Heart right ventricle (tissue), 16 donors: ENCODE data around the gene COMMD9. TPM values are rescaled to one million over a fixed set of nuclear protein-coding genes. Genes with fewer than 3 reads are reported as not detected.
A peak's percentile ranks its signal among the peaks of the same experiment; 100 is the strongest.

Experiments used
- ATAC-seq, 8 donors: fragments of 200-7000 bp; cut with Tn5 transposase; one replicate each; pipeline ENCODE4 v1.9.1; 2020; ENCODE audit warnings: mild to moderate bottlenecking in 8 of 8, moderate library complexity in 8 of 8, moderate number of reproducible peaks in 1 of 8
- DNase-seq, 2 donors: peaks; one replicate each; pipeline ENCODE4 v3.0.0-alpha.2; 2020
- H3K27ac ChIP-seq, 10 donors: fragments of 200-600 bp; sonication (generic) in 2 of 10; one replicate each; pipeline versions ENCODE4 v1.5.0 to v1.8.0; 2020 to 2022; ENCODE audit warnings: mild to moderate bottlenecking in 3 of 10
- H3K27me3 ChIP-seq, 7 donors: fragments of 200-600 bp; one replicate each; pipeline ENCODE4 v1.8.0; 2021 to 2022; ENCODE audit warnings: mild to moderate bottlenecking in 2 of 7
- H3K36me3 ChIP-seq, 9 donors: fragments of 200-600 bp; sonication (generic) in 1 of 9; one replicate each; pipeline versions ENCODE4 v1.5.0 to v1.8.0; 2020 to 2022; ENCODE audit warnings: mild to moderate bottlenecking in 2 of 9
- H3K4me1 ChIP-seq, 9 donors: fragments of 200-600 bp; sonication (generic) in 1 of 9; one replicate each; pipeline versions ENCODE4 v1.5.0 to v1.8.0; 2020 to 2022; ENCODE audit warnings: mild to moderate bottlenecking in 4 of 9
- H3K4me3 ChIP-seq, 10 donors: fragments of 200-600 bp; sonication (generic) in 2 of 10; one replicate each; pipeline versions ENCODE4 v1.5.0 to v1.8.0; 2020 to 2022; ENCODE audit warnings: mild to moderate bottlenecking in 7 of 10, moderate library complexity in 2 of 10
- H3K9me3 ChIP-seq, 11 donors: fragments of 200-600 bp in 10 of 11; sonication (generic) in 2 of 11; one replicate each; pipeline versions ENCODE4 v1.5.0 to v1.8.0; 2013 to 2022; ENCODE audit warnings: mild to moderate bottlenecking in 2 of 11, control low read depth in 1 of 11, moderate library complexity in 1 of 11
- WGBS, 2 donors: extraction: QIAGEN DNeasy Blood & Tissue Kit; methylation state at CpG; one replicate each; pipeline ENCODE4 v1.1.7; 2013; ENCODE audit warnings: inconsistent platforms in 1 of 2; 5-methylcytosine and 5-hydroxymethylcytosine counted together
- intact Hi-C, 10 donors: fragments of 100-400 bp; cut with DNase I; formaldehyde crosslinking; loops; one replicate each; pipeline versions ENCODE4 v1.11.1 to v1.14.2; 2022
- polyA plus RNA-seq, 2 donors: library from polyadenylated mRNA; stranded (reverse); fragments of 200-250 nt; gene quantifications; one replicate each; pipeline ENCODE4 v1.2.3, GENCODE V29; 2013
- total RNA-seq, 10 donors: library from RNA; stranded (reverse); fragmentation: NEBNext Ultra II Directional in 3 of 10; extraction: Animal tissue kit (Norgen Biotek cat#: 25700) in 3 of 10; gene quantifications; one replicate each; pipeline versions ENCODE4 v1.2.1 to v1.2.4, GENCODE V29; 2021 to 2023
- TF ChIP-seq, protein P1 (sequence below), 9 donors: fragments of 200-600 bp; sonication (generic) in 2 of 9; IDR thresholded peaks; one replicate each; pipeline versions ENCODE4 v1.5.0 to v1.8.0; 2021 to 2022; ENCODE audit warnings: antibody characterized with exemption in 9 of 9, mild to moderate bottlenecking in 5 of 9, moderate library complexity in 1 of 9
- donor health status: Arrhythmogenic right ventricular cardiomyopathy.
- donor health status: ischemic (EF 13 %, LVEDD 7.1; RV severe dilation, severe dysfunction).
- donor health status: healthy with polysubstance abuse.
- donor health status: DM: no; HTN: yes; CAD: no.
- donor health status: DM: no; HTN: no; CAD: no.
- donor health status: ischemic (EF 25% LVEDD 6.9; RV normal size, moderate dysfunction).
- donor health status: ischemic (EF 25% LVEDD 5.7; RV mildly dilated, moderate dysfunction).
- donor health status: healthy.
- donor health status: DM: yes; HTN: yes; CAD: no.
- donor health status: Ischemic cardiomyopathy.
- donor health status: ischemic (EF 35%, LVEDD 5.7; RV mildly dilated, moderate dysfunction).
- donor health status: nonischemic (EF 11% LVEDD 7.7; RV severe dilation, severe dysfunction).
- donor health status: DM: yes; HTN: yes; CAD: no.
- donor health status: PGD.
- donor health status: ischemic (EF 29% LVEDD 5.4; RV normal size, mild dysfunction).
- donor health status: nonischemic (EF 23%, LVEDD 6.1; RV moderate dilation, normal function).

The COMMD9 gene
- total and polyA plus RNA-seq, 12 donors: 22.3 to 69.4 (median 56.0) TPM

DNA sequence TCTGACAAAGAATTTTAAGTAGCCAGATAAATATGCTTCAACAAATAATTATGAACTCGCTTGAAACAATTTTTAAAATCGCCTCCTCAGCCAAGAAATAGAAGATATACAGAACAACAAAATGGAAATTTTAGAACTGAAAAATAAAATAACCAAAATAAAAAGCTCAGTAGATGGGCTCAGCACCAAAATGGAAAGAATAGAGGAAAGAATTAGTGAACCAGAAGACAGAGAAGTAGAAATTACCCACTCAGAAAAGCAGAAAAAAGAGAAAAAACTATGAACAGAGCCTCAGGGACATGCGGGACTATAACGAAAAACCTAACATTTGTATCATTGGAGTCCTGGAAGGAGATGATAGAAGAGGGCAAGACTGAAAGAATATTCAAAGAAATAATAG is 7.4 kb downstream of the COMMD9 start:
- Histone ChIP-seq H3K9me3 (peaks cover 0 to 22% (median 0%) of the 10 kb centered on the region in 11 donors), H3K36me3 (peaks cover 0 to 37% (median 12%) of the 10 kb centered on the region in 9 donors), H3K4me3 (no peak overlapping the region), H3K27ac (no peak overlapping the region), H3K4me1 (peaks cover 0 to 24% (median 0%) of the 10 kb centered on the region in 9 donors), H3K27me3 (no peaks in the 10 kb centered on the region)
- WGBS, 2 donors: 84 to 99% methylated on average over 4 of the region's 4 CpGs
- TF ChIP-seq, protein P1, sequence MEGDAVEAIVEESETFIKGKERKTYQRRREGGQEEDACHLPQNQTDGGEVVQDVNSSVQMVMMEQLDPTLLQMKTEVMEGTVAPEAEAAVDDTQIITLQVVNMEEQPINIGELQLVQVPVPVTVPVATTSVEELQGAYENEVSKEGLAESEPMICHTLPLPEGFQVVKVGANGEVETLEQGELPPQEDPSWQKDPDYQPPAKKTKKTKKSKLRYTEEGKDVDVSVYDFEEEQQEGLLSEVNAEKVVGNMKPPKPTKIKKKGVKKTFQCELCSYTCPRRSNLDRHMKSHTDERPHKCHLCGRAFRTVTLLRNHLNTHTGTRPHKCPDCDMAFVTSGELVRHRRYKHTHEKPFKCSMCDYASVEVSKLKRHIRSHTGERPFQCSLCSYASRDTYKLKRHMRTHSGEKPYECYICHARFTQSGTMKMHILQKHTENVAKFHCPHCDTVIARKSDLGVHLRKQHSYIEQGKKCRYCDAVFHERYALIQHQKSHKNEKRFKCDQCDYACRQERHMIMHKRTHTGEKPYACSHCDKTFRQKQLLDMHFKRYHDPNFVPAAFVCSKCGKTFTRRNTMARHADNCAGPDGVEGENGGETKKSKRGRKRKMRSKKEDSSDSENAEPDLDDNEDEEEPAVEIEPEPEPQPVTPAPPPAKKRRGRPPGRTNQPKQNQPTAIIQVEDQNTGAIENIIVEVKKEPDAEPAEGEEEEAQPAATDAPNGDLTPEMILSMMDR (IDR thresholded peaks at IDR 0.05): no peak
- DNase-seq: no peak
- intact Hi-C loops: no loop called here
- ATAC-seq: no peak

DNA sequence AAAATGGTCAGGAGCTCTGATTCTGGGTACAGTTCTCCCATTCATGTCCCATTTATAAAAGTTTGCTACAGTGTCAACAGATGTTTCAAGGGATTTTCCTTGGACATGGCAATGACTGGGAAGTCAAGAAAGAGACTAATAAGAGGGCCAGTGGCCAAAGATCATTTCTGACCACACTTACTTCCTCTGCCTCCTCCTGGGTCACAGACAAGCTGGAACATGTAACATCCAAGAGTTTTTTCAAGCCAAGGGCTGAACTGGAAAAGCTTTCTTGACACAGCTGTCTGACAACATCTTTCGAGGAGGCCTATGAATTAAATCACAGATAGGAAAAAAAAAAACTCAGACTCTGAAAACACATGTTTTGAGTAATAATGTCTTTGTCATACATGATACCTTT is 8.7 kb downstream of the COMMD9 start:
- H3K4me1 ChIP-seq: peaks cover 0 to 24% (median 0%) of the 10 kb centered on the region in 9 donors
- ATAC-seq (peak in 4 of 8 donors; percentile 39 to 79 (median 69)), DNase-seq (peak in 1 of 2 donors; percentile 18)
- WGBS, 2 donors: 58 to 72% methylated on average over 1 of the region's 1 CpG
- peaks cover 0 to 22% (median 0%) of the 10 kb centered on the region in 11 donors for H3K9me3 ChIP-seq
- no peaks in the 10 kb centered on the region for H3K27me3 ChIP-seq
- H3K27ac ChIP-seq: no peak overlapping the region
- intact Hi-C loops: no loop called here
- TF ChIP-seq, protein P1 (IDR thresholded peaks at IDR 0.05): no peak
- peaks cover 0 to 50% (median 22%) of the 10 kb centered on the region in 9 donors for H3K36me3 ChIP-seq
- H3K4me3 ChIP-seq: no peak overlapping the region

DNA sequence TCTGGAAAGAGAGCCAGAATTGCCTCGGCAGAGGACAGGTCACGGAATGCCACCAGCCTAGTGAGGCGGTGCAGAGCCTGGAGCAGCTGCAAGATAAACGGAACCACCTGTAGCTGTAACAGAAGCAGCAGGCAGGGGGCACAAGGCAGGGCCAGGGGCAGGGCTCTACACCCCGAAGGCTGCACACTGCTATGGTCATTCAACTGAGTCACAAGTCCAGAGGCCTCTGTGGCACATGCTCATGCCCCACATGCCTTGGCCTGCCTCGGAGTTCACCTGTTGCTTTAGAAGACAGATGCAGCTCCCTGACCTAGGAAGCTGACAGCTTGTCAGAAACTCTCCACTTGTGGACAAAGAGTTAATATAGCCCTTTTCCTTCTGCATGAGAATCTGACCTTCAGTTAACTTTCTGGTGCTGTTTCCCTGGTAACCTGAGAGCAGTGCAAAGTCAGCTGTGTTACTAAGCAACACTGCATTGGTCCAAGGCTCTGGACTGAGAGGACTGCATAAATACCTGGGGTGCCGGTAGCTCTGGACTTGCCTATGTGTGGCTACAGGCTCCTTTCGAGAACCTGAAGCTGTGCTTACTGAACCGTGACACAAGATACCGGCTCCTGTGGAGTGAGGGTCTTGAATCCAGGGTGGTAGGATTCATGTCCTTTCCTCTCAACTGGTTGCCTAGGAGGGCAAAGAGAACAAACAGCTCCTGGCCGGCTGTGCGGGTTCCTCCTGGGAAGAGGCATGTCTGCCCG is 10.5 kb downstream of the COMMD9 start:
- TF ChIP-seq, protein P1 (IDR thresholded peaks at IDR 0.05): no peak
- ATAC-seq (no peak), DNase-seq (no peak)
- Histone ChIP-seq H3K4me3 (no peak overlapping the region), H3K4me1 (peaks cover 0 to 13% (median 0%) of the 10 kb centered on the region in 9 donors), H3K27ac (no peak overlapping the region), H3K9me3 (peaks cover 0 to 21% (median 0%) of the 10 kb centered on the region in 11 donors), H3K36me3 (peaks cover 0 to 68% (median 32%) of the 10 kb centered on the region in 9 donors), H3K27me3 (no peaks in the 10 kb centered on the region)
- intact Hi-C loops: no loop called here
- 86 to 87% methylated on average over 13 of the region's 13 CpGs for WGBS, 2 donors

DNA sequence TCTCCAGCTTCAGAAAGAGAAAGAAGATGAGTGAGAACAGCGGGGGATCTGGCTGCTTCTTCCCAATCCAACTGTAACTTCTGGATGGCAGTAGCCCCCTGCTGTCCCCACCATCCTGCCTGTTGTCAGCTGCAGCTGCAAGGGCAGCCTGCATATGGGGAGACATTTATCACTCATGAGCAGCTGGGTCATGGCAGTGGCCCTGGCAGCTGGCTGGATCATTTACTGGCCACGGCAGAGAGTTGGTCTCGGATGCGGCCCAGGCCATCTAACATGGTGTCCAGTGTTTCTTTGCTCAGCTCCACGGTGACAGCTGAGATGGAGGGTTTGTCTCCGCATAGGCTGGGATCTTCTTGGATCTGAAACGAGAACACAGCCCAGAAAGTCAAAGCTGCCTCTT is 14.8 kb downstream of the COMMD9 start:
- DNase-seq (no peak), ATAC-seq (no peak)
- Histone ChIP-seq H3K4me1 (no peaks in the 10 kb centered on the region), H3K27me3 (no peaks in the 10 kb centered on the region), H3K9me3 (peaks cover 0 to 17% (median 0%) of the 10 kb centered on the region in 11 donors), H3K36me3 (peaks cover 0 to 92% (median 54%) of the 10 kb centered on the region in 9 donors), H3K27ac (no peak overlapping the region), H3K4me3 (no peak overlapping the region)
- WGBS, 2 donors: 92 to 94% methylated on average over 7 of the region's 7 CpGs
- TF ChIP-seq, protein P1 (IDR thresholded peaks at IDR 0.05): no peak
- intact Hi-C loops: no loop called here
